K562 (cell line): Measurements from ENCODE around the gene MED13L. TPM values are rescaled to one million over a fixed set of nuclear protein-coding genes. Genes with fewer than 3 reads are reported as not detected.

Experiments
- CBFB ChIP-seq: sonication (generic); formaldehyde crosslinking; IDR thresholded peaks from 2 replicates; pipeline ENCODE4 v1.4.0; 2020; ENCODE audit warnings: mild to moderate bottlenecking, missing genetic modification reagents
- CBX3 ChIP-seq, 2 experiments: IDR thresholded peaks; 1 replicate in 1 of 2; 2 replicates in 1 of 2; pipeline ENCODE4 v1.6.1; 2012; ENCODE audit warnings: inconsistent platforms in 2 of 2, low read length in 2 of 2, borderline replicate concordance in 1 of 2, control low read depth in 1 of 2
- CREB3L1 ChIP-seq: fragments of 450-650 bp; IDR thresholded peaks from 2 replicates; pipeline ENCODE4 v1.6.1; 2014; ENCODE audit warnings: low read depth, mild to moderate bottlenecking, moderate library complexity, borderline replicate concordance
- CXXC5 ChIP-seq: fragments of 250-450 bp; sonication (Bioruptor Pico); IDR thresholded peaks from 2 replicates; pipeline ENCODE4 v1.8.0; 2022; ENCODE audit warnings: inconsistent platforms, mild to moderate bottlenecking, moderate library complexity
- FOXM1 ChIP-seq, 2 experiments: fragments of 450-650 bp in 1 of 2; sonication (generic) in 1 of 2; formaldehyde crosslinking in 1 of 2; IDR thresholded peaks; 2 replicates each; pipeline versions ENCODE4 v1.6.1 to v1.9.0; 2017 to 2022; ENCODE audit warnings: low read depth in 2 of 2, mild to moderate bottlenecking in 2 of 2, missing genetic modification reagents in 1 of 2, moderate library complexity in 1 of 2
- GTF3C2 ChIP-seq: IDR thresholded peaks from 3 replicates; pipeline ENCODE4 v1.6.1; 2011; ENCODE audit warnings: borderline replicate concordance, mild to moderate bottlenecking, moderate library complexity; ENCODE audit not compliant: insufficient read length; ENCODE audit errors: extremely low read depth
- HDAC1 ChIP-seq, 2 experiments: fragments of 450-650 bp; IDR thresholded peaks; 2 replicates each; pipeline ENCODE4 v1.6.1; 2016 to 2017; ENCODE audit warnings: inconsistent platforms in 1 of 2, mild to moderate bottlenecking in 1 of 2, moderate library complexity in 1 of 2
- HMBOX1 ChIP-seq: sonication (generic); IDR thresholded peaks from 2 replicates; pipeline ENCODE4 v1.6.1; 2016
- MIER1 ChIP-seq: fragments of 450-650 bp; IDR thresholded peaks from 2 replicates; pipeline ENCODE4 v1.6.1; 2016; ENCODE audit warnings: antibody characterized with exemption, mild to moderate bottlenecking, low read depth
- NFIC ChIP-seq: fragments of 450-650 bp; IDR thresholded peaks from 2 replicates; pipeline ENCODE4 v1.6.1; 2017; ENCODE audit warnings: mild to moderate bottlenecking, inconsistent platforms
- PKNOX1 ChIP-seq: fragments of 450-650 bp; IDR thresholded peaks from 2 replicates; pipeline ENCODE4 v1.6.1; 2016
- SMARCB1 ChIP-seq: IDR thresholded peaks from 2 replicates; pipeline ENCODE4 v1.6.1; 2011; ENCODE audit warnings: improper control_type of control experiment, low read depth; ENCODE audit not compliant: insufficient read length
- SNAPC5 ChIP-seq: fragments of 250-450 bp; sonication (Bioruptor Pico); IDR thresholded peaks from 2 replicates; pipeline ENCODE4 v1.8.0; 2021; ENCODE audit warnings: moderate library complexity, mild to moderate bottlenecking, inconsistent platforms
- STAT5A ChIP-seq: IDR thresholded peaks from 2 replicates; pipeline ENCODE4 v1.6.1; 2012; ENCODE audit warnings: low read length, inconsistent platforms, borderline replicate concordance
- TFE3 ChIP-seq: fragments of 450-650 bp; formaldehyde crosslinking; IDR thresholded peaks from 2 replicates; pipeline ENCODE4 v1.4.0; 2020; ENCODE audit warnings: mild to moderate bottlenecking, mixed read lengths
- YBX1 ChIP-seq: fragments of 450-650 bp; IDR thresholded peaks from 2 replicates; pipeline ENCODE4 v1.7.1; 2016; ENCODE audit warnings: mild to moderate bottlenecking
- ZFP36 ChIP-seq: fragments of 150-350 bp; IDR thresholded peaks from 2 replicates; pipeline ENCODE4 v1.6.1; 2018; ENCODE audit warnings: low read length, low read depth; ENCODE audit not compliant: partially characterized antibody
- ZNF398 ChIP-seq: fragments of 250-450 bp; sonication (Bioruptor Pico); IDR thresholded peaks from 2 replicates; pipeline ENCODE4 v1.8.0; 2021; ENCODE audit warnings: moderate library complexity, mild to moderate bottlenecking, inconsistent platforms
- polyA plus RNA-seq, 8 experiments: library from polyadenylated mRNA; depleted of rRNA in 4 of 8; stranded (reverse) in 5 of 8; unstranded in 3 of 8; fragments of >200 nt; fragmentation: Nextera tagmentation in 2 of 8; fragmentation: Illumina TruSeq in 1 of 8; extraction: Ambion mirVana in 2 of 8; extraction: Trizol in 1 of 8; gene quantifications; 2 replicates each; pipeline versions ENCODE4 v1.2.1 to v1.2.3, GENCODE V29; 2011 to 2014; ENCODE audit warnings: inconsistent platforms in 1 of 8, missing spikeins in 1 of 8
- total RNA-seq, 7 experiments: library from RNA; depleted of rRNA in 6 of 7; stranded (reverse); fragments of >200 nt in 6 of 7; fragmentation: Illumina TruSeq in 2 of 7; extraction: Trizol in 2 of 7; gene quantifications; 2 replicates each; pipeline versions ENCODE4 v1.2.1 to v1.2.3, GENCODE V29; 2011 to 2021; ENCODE audit warnings: low replicate concordance in 1 of 7

MED13L gene
- total and polyA plus RNA-seq, 9 of the 15 experiments (the other 6 are each of a cell fraction or from before 2014, with no cell fraction given) = 13.4 to 90.3 (median 36.9) TPM

GRCh38 chr12:116094475-116094874, 183.0 kb downstream of the MED13L start (continued):
- TF ChIP-seq GTF3C2 (no peak), FOXM1 (IDR thresholded peaks at IDR 0.05; ENCODE audit: low read depth) (no peak), FOXM1 (CRISPR knock-in tag; IDR thresholded peaks at IDR 0.05; ENCODE audit: low read depth) (no peak), CBX3 (IDR thresholded peaks at IDR 0.05; ENCODE audit: borderline replicate concordance in 1 of 2, low read length in 2 of 2) (0 out of 3 replicates have a peak, but pooled peaks of 1 of the 2 experiments have one; percentile 25), STAT5A (peak; percentile 44; the same call in 1 of the 2 replicates), CXXC5 (no peak), PKNOX1 (peak; percentile 79), SNAPC5 (no peak), NFIC (no peak), TFE3 (CRISPR knock-in tag) (no peak), ZFP36 (no peak), CREB3L1 (no peak), CBFB (CRISPR knock-in tag) (no peak), YBX1 (no peak), SMARCB1 (no peak), HDAC1 (IDR thresholded peaks at IDR 0.05) (peak in 1 of 2 experiments; percentile 45; a peak in 1 of 4 replicates), ZNF398 (CRISPR knock-in tag) (no peak), MIER1 (no peak), HMBOX1 (peak; percentile 89)
